ENCODE measurements around the gene PKD1.

The PKD1 gene

GRCh38 chr16:2056681-2057407 lies 78.9 kb downstream of the PKD1 start:
- no peak for TF ChIP-seq ZFX (IDR thresholded peaks at IDR 0.05)
- H3K27ac ChIP-seq, result no peak overlapping the region

- H3K27ac ChIP-seq, result no peak overlapping the region
- TF ChIP-seq CTCF (conservative IDR thresholded peaks at IDR 0.05), result no peak
Observed at GRCh38 chr16:2056077-2056476, 79.6 kb downstream of the PKD1 start.

- TF ChIP-seq CTCF (conservative IDR thresholded peaks at IDR 0.05) (no peak), ZFX (IDR thresholded peaks at IDR 0.05) (no peak)
- H3K27ac ChIP-seq, result peak overlapping the region; percentile 58
Observed at GRCh38 chr16:2054543-2055245, 81.0 kb downstream of the PKD1 start.

- peak overlapping the region; percentile 58; the same call in 1 of the 2 replicates for H3K27ac ChIP-seq
- TF ChIP-seq CTCF (conservative IDR thresholded peaks at IDR 0.05) (no peak), ZFX (IDR thresholded peaks at IDR 0.05) (no peak)
Observed at GRCh38 chr16:2053897-2054296, 81.8 kb downstream of the PKD1 start.

GRCh38 chr16:2053211-2053610 lies 82.5 kb downstream of the PKD1 start:
- TF ChIP-seq CTCF (conservative IDR thresholded peaks at IDR 0.05) (no peak), ZFX (IDR thresholded peaks at IDR 0.05) (no peak)
- no peak overlapping the region for H3K27ac ChIP-seq

GRCh38 chr16:2048116-2048543 lies 87.6 kb downstream of the PKD1 start:
- H3K27ac ChIP-seq, result peak overlapping the region; percentile 80
- TF ChIP-seq CTCF (conservative IDR thresholded peaks at IDR 0.05), result no peak
- peak; percentile 6; the same call in 1 of the 2 replicates for TF ChIP-seq ZFX (IDR thresholded peaks at IDR 0.05)

GRCh38 chr16:2047330-2048115 lies 88.2 kb downstream of the PKD1 start, which contains the start of the genes NTHL1 and TSC2:
Gene NTHL1 (minus strand): TSS chr16:2047834. CDS start chr16:2047823, 11 bp downstream.
Gene TSC2 (plus strand): TSS chr16:2047985. CDS start chr16:2048616, 631 bp downstream.
- peak within 1 kb of the TSS; percentile 80 for H3K27ac ChIP-seq
- TF ChIP-seq CTCF (conservative IDR thresholded peaks at IDR 0.05) (no peak; the same call in 1 of the 2 replicates), ZFX (IDR thresholded peaks at IDR 0.05) (0 out of 2 replicates have a peak, but pooled peaks have one; percentile 56)

Data from C4-2B (cell line).